Subcutaneous abdominal adipose tissue (tissue), 5 donors: ENCODE results near the gene KRTAP9-8.
"Not testable (repeated sequence)": the region's sequence is repeated elsewhere in the genome, so short reads cannot be mapped to it uniquely, and the experiment has no call there.

Experiments used
- H3K27ac ChIP-seq: one replicate; pipeline ENCODE4 v1.7.0; 2013; ENCODE audit warnings: low read depth, mild to moderate bottlenecking, inconsistent platforms, low read length, moderate library complexity
- H3K27me3 ChIP-seq, 5 donors: one replicate each; pipeline ENCODE4 v1.7.0; 2013; ENCODE audit warnings: low read length in 5 of 5, inconsistent platforms in 1 of 5; ENCODE audit not compliant: control insufficient read depth in 5 of 5, insufficient read depth in 4 of 5
- H3K36me3 ChIP-seq, 5 donors: one replicate each; pipeline ENCODE4 v1.7.0; 2013; ENCODE audit warnings: low read length in 5 of 5; ENCODE audit not compliant: control insufficient read depth in 5 of 5, insufficient read depth in 5 of 5
- H3K4me1 ChIP-seq, 5 donors: one replicate each; pipeline ENCODE4 v1.7.0; 2013; ENCODE audit warnings: low read length in 5 of 5, mild to moderate bottlenecking in 3 of 5, moderate library complexity in 1 of 5; ENCODE audit not compliant: control insufficient read depth in 5 of 5, insufficient read depth in 5 of 5
- H3K4me3 ChIP-seq, 5 donors: one replicate each; pipeline ENCODE4 v1.7.0; 2013; ENCODE audit warnings: low read length in 5 of 5, low read depth in 1 of 5
- H3K9ac ChIP-seq, 5 donors: one replicate each; pipeline ENCODE4 v1.7.0; 2013; ENCODE audit warnings: low read length in 5 of 5, mild to moderate bottlenecking in 4 of 5, moderate library complexity in 3 of 5
- H3K9me3 ChIP-seq, 5 donors: one replicate each; pipeline ENCODE4 v1.7.0; 2013; ENCODE audit warnings: low read length in 5 of 5; ENCODE audit not compliant: control insufficient read depth in 5 of 5
- donor health status: healthy.
- donor health status: healthy.
- donor health status: healthy.
- donor health status: healthy.
- donor health status: healthy.

Gene KRTAP9-8

GRCh38 chr17:41255381-41256290, 17.8 kb downstream of the KRTAP9-8 start, which contains the start of gene KRTAP9-9:
Gene KRTAP9-9 (plus strand): TSS chr17:41255384.
- H3K36me3 ChIP-seq, H3K9me3 ChIP-seq, H3K4me3 ChIP-seq, H3K4me1 ChIP-seq, H3K27ac ChIP-seq, H3K27me3 ChIP-seq, H3K9ac ChIP-seq: not testable (repeated sequence)

- no peaks in the 10 kb centered on the region for H3K9me3 ChIP-seq
- H3K36me3 ChIP-seq: no peaks in the 10 kb centered on the region
- no peak overlapping the region for H3K4me3 ChIP-seq
- H3K4me1 ChIP-seq: no peaks in the 10 kb centered on the region
- H3K27ac ChIP-seq: no peak overlapping the region
- H3K27me3 ChIP-seq: peaks cover 0 to 8% (median 0%) of the 10 kb centered on the region in 5 donors
- no peak overlapping the region for H3K9ac ChIP-seq
These were observed 18.5 kb downstream of the KRTAP9-8 start for GRCh38 chr17:41256291-41256685.

GRCh38 chr17:41258406-41258805, 20.6 kb downstream of the KRTAP9-8 start:
- no peak overlapping the region for H3K9ac ChIP-seq
- no peak overlapping the region for H3K4me3 ChIP-seq
- H3K27ac ChIP-seq: no peak overlapping the region
- H3K9me3 ChIP-seq: no peaks in the 10 kb centered on the region
- peaks cover 0 to 4% (median 0%) of the 10 kb centered on the region in 5 donors for H3K27me3 ChIP-seq
- no peaks in the 10 kb centered on the region for H3K4me1 ChIP-seq
- no peaks in the 10 kb centered on the region for H3K36me3 ChIP-seq

- H3K4me3 ChIP-seq: no peak overlapping the region
- no peak overlapping the region for H3K27ac ChIP-seq
- H3K27me3 ChIP-seq: peaks cover 0 to 4% (median 3%) of the 10 kb centered on the region in 5 donors
- H3K36me3 ChIP-seq: no peaks in the 10 kb centered on the region
- no peaks in the 10 kb centered on the region for H3K9me3 ChIP-seq
- H3K4me1 ChIP-seq: no peaks in the 10 kb centered on the region
- H3K9ac ChIP-seq: no peak overlapping the region
These were observed 25.4 kb downstream of the KRTAP9-8 start for GRCh38 chr17:41263212-41263611.

GRCh38 chr17:41264599-41264998, 26.8 kb downstream of the KRTAP9-8 start:
- H3K9me3 ChIP-seq: no peaks in the 10 kb centered on the region
- H3K27me3 ChIP-seq: peaks cover 0 to 4% (median 3%) of the 10 kb centered on the region in 5 donors
- H3K4me3 ChIP-seq: no peak overlapping the region
- H3K4me1 ChIP-seq: no peaks in the 10 kb centered on the region
- no peak overlapping the region for H3K9ac ChIP-seq
- H3K27ac ChIP-seq: no peak overlapping the region
- no peaks in the 10 kb centered on the region for H3K36me3 ChIP-seq

GRCh38 chr17:41265078-41265477, 27.3 kb downstream of the KRTAP9-8 start, which contains the start of gene KRTAP9-6:
Gene KRTAP9-6 (plus strand): TSS chr17:41265378. CDS start chr17:41265378, 0 bp downstream.
- peaks cover 0 to 4% (median 3%) of the 10 kb centered on the region in 5 donors for H3K27me3 ChIP-seq
- H3K9me3 ChIP-seq: no peaks in the 10 kb centered on the region
- H3K9ac ChIP-seq: no peak within 1 kb of the TSS
- no peak within 1 kb of the TSS for H3K4me3 ChIP-seq
- no peak within 1 kb of the TSS for H3K27ac ChIP-seq
- H3K36me3 ChIP-seq: no peaks in the 10 kb centered on the region
- H3K4me1 ChIP-seq: no peaks in the 10 kb centered on the region

GRCh38 chr17:41267711-41268110, 29.9 kb downstream of the KRTAP9-8 start:
- Histone ChIP-seq H3K4me1 (no peaks in the 10 kb centered on the region), H3K9ac (no peak overlapping the region), H3K27ac (no peak overlapping the region), H3K27me3 (peaks cover 0 to 4% (median 3%) of the 10 kb centered on the region in 5 donors), H3K4me3 (no peak overlapping the region), H3K9me3 (no peaks in the 10 kb centered on the region), H3K36me3 (no peaks in the 10 kb centered on the region)

- not testable (repeated sequence) for H3K9ac ChIP-seq, H3K27ac ChIP-seq, H3K4me3 ChIP-seq, H3K27me3 ChIP-seq, H3K4me1 ChIP-seq, H3K36me3 ChIP-seq, H3K9me3 ChIP-seq
These were observed 33.5 kb downstream of the KRTAP9-8 start for GRCh38 chr17:41271323-41271722.

GRCh38 chr17:41271858-41272257, 34.1 kb downstream of the KRTAP9-8 start:
- Histone ChIP-seq H3K36me3 (no peaks in the 10 kb centered on the region), H3K27me3 (peaks cover 0 to 3% (median 0%) of the 10 kb centered on the region in 5 donors), H3K4me1 (no peaks in the 10 kb centered on the region), H3K9me3 (no peaks in the 10 kb centered on the region), H3K9ac (no peak overlapping the region), H3K27ac (no peak overlapping the region), H3K4me3 (no peak overlapping the region)

- H3K4me3 ChIP-seq, H3K27ac ChIP-seq, H3K27me3 ChIP-seq, H3K9me3 ChIP-seq, H3K4me1 ChIP-seq, H3K9ac ChIP-seq, H3K36me3 ChIP-seq: not testable (repeated sequence)
These were observed 37.9 kb downstream of the KRTAP9-8 start, which contains the start of gene KRTAP9-7 for GRCh38 chr17:41275648-41276190. Gene KRTAP9-7 (plus strand): TSS chr17:41275698. CDS start chr17:41275698, 0 bp downstream.
